Chondrocyte (in vitro differentiated cells): ENCODE data around the gene TULP1. TPM values are rescaled to one million over a fixed set of nuclear protein-coding genes. Genes with fewer than 3 reads are reported as not detected.

Source experiments
- microRNA-seq: library from miRNA; unstranded; fragments of <30 nt; microRNA quantifications from one replicate; pipeline ENCODE4 v1.2.0, GENCODE V29; 2020; ENCODE audit warnings: borderline number of aligned reads
- total RNA-seq: library from RNA; stranded (reverse); gene quantifications from 3 replicates; pipeline ENCODE4 v1.2.1, GENCODE V29; 2021

The TULP1 gene
- total RNA-seq, 1 donor from 2014 or later, result not detected

Small RNAs within 50 kb of the gene (microRNA-seq; reads per million reads assigned to microRNA genes)
- gene MIR7111, result not detected

Other genes with a start within 250 kb of the TULP1 start
- gene DEF6, start 215.1 kb downstream of the TULP1 start, total RNA-seq, result 0.82 to 1.1 TPM (median 0.82 TPM) in 3 replicates
- 25.9 to 28.3 TPM (median 27.0 TPM) in 3 replicates for gene PPARD, start 170.3 kb downstream of the TULP1 start, total RNA-seq
- 5.6 to 7.4 TPM (median 6.8 TPM) in 3 replicates for gene FANCE, start 60.6 kb downstream of the TULP1 start, total RNA-seq
- gene RPL10A, start 44.5 kb downstream of the TULP1 start, total RNA-seq, result 844 to 899 TPM (median 848 TPM) in 3 replicates
- 35.1 to 57.1 TPM (median 56.8 TPM) in 3 replicates for gene TEAD3, start 15.8 kb downstream of the TULP1 start, total RNA-seq
- 139 to 237 TPM (median 143 TPM) in 3 replicates for gene FKBP5, start 176.0 kb upstream of the TULP1 start, total RNA-seq
- gene ARMC12, start 224.1 kb upstream of the TULP1 start, total RNA-seq, result 1.8 to 1.9 TPM (median 1.8 TPM) in 3 replicates